LNCaP clone FGC (cell line): Measurements from ENCODE around the gene KCTD13.
A peak's percentile ranks its signal among the peaks of the same experiment; 100 is the strongest.

Experiments
- DNase-seq: peaks from one replicate; pipeline ENCODE4 v3.0.0-alpha.2; 2011; ENCODE audit warnings: low read depth
- H3K4me3 ChIP-seq: 2 replicates; pipeline ENCODE4 v1.5.1; 2011; ENCODE audit warnings: mild to moderate bottlenecking, low read depth, low read length, control low read depth
- TF ChIP-seq, protein P1 (sequence below): IDR thresholded peaks from 2 replicates; pipeline ENCODE4 v1.5.1; 2012; ENCODE audit warnings: mild to moderate bottlenecking; ENCODE audit not compliant: control insufficient read depth, insufficient read depth; ENCODE audit errors: extremely low read depth

Gene KCTD13

GRCh38 chr16:29904947-29905346 is 21.1 kb downstream of the KCTD13 start:
- no peak overlapping the region for H3K4me3 ChIP-seq
- TF ChIP-seq, protein P1, sequence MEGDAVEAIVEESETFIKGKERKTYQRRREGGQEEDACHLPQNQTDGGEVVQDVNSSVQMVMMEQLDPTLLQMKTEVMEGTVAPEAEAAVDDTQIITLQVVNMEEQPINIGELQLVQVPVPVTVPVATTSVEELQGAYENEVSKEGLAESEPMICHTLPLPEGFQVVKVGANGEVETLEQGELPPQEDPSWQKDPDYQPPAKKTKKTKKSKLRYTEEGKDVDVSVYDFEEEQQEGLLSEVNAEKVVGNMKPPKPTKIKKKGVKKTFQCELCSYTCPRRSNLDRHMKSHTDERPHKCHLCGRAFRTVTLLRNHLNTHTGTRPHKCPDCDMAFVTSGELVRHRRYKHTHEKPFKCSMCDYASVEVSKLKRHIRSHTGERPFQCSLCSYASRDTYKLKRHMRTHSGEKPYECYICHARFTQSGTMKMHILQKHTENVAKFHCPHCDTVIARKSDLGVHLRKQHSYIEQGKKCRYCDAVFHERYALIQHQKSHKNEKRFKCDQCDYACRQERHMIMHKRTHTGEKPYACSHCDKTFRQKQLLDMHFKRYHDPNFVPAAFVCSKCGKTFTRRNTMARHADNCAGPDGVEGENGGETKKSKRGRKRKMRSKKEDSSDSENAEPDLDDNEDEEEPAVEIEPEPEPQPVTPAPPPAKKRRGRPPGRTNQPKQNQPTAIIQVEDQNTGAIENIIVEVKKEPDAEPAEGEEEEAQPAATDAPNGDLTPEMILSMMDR, result no peak
- no peak for DNase-seq

DNA sequence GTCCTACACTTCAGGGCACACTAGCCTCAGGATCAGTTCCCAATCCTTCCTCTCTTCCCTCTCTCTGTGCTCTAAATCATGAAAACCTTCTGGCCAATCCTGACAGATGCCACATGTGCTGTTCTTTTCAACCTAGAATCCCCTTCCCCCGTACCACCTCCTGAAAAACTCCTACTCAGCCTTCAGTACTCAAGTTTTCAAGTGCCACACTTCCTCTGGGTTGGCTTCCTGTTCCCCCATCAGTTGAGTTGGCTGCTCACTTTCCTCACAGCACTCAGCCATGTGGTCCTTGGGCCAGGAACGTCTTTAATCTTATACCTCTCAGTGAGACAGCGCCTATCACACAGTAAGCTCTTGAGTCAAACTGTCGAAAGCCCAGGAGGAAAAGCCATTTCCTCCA is 22.4 kb downstream of the KCTD13 start:
- TF ChIP-seq, protein P1, result no peak
- no peak for DNase-seq
- H3K4me3 ChIP-seq, result no peak overlapping the region

- TF ChIP-seq, protein P1, result no peak
- peak overlapping the region; percentile 83 for H3K4me3 ChIP-seq
- DNase-seq, result no peak
Measured at GRCh38 chr16:29901607-29901945, 24.4 kb downstream of the KCTD13 start.

DNA sequence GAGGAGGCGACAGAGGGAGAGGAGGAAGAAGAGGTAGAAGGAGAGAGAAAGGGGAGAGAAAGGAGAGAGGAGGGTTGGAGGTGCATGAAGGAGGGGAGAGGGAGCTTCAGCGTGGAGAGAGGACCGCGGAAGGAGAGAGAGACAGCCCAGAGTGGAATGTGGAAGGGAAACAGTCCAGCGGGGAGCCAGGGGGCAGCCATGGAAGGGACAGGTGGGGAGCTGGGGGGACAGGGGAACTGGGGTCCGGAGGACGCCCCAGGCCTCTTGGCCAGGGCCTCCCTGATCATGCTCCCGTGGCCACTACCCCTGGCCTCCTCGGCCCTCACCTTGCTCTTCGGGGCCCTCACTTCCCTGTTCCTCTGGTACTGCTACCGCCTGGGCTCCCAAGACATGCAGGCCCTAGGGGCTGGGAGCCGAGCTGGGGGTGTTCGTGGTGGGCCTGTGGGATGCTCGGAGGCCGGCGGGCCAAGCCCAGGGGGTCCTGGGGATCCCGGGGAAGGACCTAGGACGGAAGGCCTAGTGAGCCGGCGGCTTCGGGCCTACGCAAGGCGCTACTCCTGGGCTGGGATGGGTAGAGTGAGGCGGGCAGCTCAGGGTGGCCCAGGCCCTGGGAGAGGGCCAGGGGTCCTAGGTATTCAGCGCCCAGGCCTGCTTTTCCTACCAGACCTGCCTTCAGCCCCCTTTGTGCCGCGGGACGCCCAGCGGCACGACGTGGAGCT is 25.0 kb downstream of the KCTD13 start:
- DNase-seq, result no peak
- peak overlapping the region; percentile 83 for H3K4me3 ChIP-seq
- TF ChIP-seq, protein P1, result no peak

DNA sequence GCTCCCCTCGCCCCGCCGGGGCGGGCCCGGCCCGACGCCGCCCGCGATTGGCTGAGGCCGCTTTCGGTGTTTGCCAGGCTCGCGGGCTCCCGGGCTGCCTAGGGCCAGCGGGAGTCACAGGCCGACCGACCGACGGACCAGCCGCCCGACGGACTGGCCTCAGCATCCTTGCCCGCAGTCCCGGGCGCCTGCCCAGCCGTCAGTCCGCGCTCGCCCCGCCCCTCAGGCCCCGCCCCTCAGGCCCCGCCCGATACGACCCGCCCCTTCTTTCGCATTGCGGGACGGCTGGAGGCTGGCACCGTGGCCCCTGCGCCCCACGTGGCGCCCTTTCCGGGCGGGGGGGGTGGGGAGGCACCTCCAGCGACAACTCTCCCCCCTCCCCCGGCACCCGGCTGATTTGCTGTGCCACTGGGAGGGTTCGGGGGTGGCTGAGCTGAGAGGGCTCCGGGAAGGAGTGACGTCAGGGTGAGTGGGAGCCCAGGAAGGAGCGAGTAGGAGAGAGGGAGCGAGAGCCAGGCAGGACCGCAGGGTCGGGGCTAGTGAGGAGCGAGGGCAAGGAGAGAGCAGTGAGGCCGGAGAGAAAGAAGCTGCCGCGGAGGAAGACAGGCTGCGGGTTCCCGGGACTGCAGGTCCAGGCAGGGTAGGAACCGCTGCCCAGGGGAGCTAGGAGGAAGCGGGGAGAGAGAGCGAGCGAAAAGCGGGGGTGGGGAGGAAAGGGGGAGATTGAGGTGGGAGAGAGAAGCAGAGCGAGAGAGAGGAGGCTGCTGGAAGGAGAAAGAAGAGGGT is 25.7 kb downstream of the KCTD13 start, which contains the start of gene ASPHD1:
TSS of gene ASPHD1 (plus strand) at position 387 of the 786 bp plus-strand sequence. CDS start 484 bp downstream, outside the sequence.
- TF ChIP-seq, protein P1, result no peak
- peak; percentile 11 for DNase-seq
- peak within 1 kb of the TSS; percentile 83 for H3K4me3 ChIP-seq

- peak; percentile 88 for DNase-seq
- H3K4me3 ChIP-seq, result peak within 1 kb of the TSS; percentile 83
- TF ChIP-seq, protein P1, result peak; percentile 33
Measured at GRCh38 chr16:29899516-29900101, 26.4 kb downstream of the KCTD13 start, which contains the start of gene SEZ6L2. Gene SEZ6L2, minus strand, starts transcription at chr16:29899550. Its CDS starts 531 bp downstream, at chr16:29899019.
